ENCODE data around the gene APOL3.

- TF ChIP-seq POLR2A (IDR thresholded peaks at IDR 0.05; ENCODE audit: low read length) (no peak), GATA1 (IDR thresholded peaks at IDR 0.05; ENCODE audit: low read depth, low read length) (no peak)
These were observed 24.1 kb downstream of the APOL3 start for GRCh38 chr22:36136475-36136874.
